T1000 (cell line): ENCODE data around the gene LACRT.
"Not testable (repeated sequence)": the region's sequence is repeated elsewhere in the genome, so short reads cannot be mapped to it uniquely, and the experiment has no call there.

ENCODE experiments used
- DNase-seq: peaks from one replicate; lab custom pipeline; 2025; ENCODE audit warnings: mixed read lengths; lab: John Stamatoyannopoulos, UW

Gene LACRT, protein sequence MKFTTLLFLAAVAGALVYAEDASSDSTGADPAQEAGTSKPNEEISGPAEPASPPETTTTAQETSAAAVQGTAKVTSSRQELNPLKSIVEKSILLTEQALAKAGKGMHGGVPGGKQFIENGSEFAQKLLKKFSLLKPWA

DNA sequence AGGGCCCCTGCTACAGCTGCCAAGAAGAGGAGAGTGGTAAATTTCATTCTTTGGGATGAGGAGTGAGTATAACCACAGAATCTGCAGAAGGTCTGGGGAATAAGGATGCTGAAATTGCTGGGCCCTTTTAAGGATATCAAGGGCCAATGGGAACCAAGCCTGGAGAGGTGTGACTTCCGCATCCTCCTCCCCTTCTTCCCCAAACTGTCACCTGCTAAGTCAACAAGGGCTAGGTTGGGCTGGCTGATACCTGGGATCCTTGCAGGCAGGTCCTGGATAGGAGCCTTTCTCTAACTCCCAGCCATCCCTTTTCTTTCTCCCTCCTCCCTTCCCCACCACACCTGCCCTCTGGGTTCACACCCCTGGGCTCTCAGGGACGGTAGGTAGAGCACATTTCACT is at the start of gene LACRT:
Gene LACRT (minus strand): TSS at position 101 of the 400 bp plus-strand sequence. CDS start 54 bp downstream, at position 47.
- no peak for DNase-seq

DNA sequence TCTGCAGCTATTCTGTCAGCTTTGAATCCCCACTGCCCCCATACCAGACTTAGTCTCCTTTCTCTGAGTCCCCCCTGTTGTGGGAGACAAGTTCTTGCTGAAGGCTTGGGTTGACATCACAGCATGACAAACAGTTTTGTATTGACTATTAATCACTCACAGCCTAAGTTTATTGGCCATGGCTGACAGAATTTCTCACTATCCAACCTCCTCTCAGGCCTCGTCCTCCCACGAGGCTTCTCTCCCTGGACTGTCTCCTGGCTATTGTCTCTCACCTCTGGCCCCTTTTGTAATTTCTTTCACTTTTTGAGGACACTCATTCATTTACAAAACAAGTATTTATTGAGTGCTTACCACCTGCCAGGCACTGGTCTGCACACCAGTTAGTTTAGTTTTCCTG is 48.7 kb upstream of the LACRT start:
- DNase-seq = no peak

DNA sequence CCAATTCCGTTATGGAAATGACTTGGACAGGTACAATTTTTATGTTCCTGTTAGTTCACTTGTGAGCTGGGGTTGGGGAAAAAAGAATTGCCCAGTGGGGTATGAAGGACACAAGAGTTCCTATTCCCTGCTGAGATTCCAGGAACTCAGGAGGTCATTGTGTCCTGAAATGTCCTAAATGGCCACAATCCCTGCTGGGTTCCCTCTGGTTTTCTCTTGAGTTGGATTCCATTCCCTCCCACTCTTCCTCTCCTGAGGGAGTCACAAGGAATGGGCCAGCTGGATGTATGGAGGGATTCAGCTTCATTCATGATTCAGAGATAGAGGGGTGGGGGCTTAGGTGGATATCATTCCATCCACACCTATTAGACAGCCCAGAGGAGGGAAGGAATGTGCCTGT is 48.0 kb upstream of the LACRT start:
- no peak for DNase-seq

DNA sequence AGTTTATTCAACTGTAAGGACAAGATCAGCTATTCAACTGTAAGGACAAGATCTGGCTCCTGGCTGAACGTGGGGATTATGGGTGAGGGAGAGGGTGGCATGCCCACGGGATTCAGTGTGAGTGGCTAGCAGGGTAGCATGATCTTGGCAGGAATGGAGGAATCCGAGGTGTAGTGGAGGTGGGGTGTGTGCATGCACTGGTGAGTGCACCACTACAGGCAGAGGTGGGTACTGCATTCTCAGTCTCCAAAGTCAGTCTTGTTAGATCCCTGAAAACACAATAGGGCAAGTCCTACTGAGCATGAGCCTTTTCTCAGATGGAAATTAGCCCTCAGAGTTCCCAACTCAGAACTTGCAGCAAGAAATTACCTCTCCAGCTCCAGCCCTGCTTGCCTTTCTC is 45.7 kb upstream of the LACRT start:
- DNase-seq = no peak

DNA sequence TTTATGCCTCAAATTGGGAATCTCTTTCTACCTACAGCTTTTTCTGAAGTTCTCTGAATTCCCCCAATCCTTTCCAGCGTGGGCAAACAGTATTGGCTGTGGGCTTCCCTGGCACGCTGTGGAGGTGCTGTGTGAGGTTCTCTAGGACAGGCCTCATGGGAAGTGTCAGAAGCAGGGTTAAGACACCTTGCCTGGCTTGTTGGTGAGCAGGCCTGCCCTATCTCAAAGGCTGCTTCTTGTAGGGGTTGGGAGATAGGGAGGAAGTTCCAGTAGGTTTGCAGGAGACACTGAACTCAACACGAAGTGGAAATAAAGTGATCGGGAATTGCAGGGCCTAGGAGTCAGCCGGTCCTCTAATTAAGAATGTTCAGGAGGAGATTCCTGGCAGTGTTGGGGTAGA is 43.4 kb upstream of the LACRT start:
- DNase-seq = no peak

DNA sequence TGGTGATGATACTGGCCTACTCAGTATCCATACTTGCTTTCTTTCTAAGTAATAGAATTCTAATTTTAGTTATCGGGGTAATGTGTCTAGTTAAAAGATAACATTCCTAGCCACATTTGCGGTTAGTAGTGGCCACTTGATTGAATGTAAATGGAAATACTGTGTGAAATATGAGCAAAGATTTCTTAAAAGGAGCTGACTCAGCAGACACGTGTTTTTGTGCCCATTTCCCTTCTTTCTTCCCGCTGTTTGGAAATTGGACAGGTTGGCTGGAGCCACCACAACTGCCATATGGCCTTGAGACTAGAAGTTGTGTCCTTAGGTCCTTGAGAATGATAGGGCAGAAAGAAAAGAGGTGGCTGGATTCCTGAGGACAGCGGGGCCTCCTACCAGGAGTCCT is 33.2 kb upstream of the LACRT start:
- DNase-seq = no peak

DNA sequence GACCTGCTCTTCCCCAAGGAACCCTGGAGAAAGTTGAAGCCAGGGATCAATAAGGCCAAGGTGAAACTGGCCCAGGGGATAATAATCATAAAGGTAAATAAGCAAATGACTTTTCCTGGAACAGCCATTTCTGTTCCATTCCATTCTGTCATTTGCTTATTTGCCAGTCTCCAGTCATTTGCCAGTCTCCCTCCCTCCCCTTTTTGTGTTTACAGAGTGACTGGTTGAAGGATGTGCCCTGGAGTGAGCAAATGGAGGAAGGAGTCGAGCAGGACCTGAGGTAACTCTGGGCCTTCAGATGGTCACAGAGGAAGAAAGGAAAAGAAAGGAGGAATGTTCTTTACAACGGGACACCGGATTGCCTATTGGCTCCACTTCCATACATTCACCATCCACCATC is 31.3 kb upstream of the LACRT start:
- no peak for DNase-seq

DNA sequence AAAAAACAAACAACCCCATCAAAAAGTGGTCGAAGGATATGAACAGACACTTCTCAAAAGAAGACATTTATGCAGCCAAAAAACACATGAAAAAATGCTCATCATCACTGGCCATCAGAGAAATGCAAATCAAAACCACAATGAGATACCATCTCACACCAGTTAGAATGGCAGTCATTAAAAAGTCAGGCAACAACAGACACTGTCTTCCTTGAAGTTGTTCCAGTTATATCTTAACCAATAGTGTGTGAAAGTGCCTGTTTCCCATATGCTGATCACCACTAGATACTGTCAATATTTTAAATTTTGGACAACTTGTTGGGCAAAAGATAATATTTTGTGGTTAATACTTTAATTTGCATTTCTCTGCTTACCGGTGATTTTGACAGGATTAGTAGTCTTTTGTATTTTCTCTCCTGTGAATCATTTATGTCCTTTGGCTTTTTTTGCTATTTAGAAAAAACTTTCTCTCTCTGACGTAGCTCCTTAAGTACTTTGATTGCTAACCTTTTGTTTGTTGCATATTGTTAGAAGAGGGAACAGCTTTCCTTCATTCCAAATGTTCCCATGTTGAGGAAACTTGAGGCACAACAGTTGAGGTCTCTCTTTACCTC is 30.4 kb upstream of the LACRT start:
- not testable (repeated sequence) for DNase-seq

DNA sequence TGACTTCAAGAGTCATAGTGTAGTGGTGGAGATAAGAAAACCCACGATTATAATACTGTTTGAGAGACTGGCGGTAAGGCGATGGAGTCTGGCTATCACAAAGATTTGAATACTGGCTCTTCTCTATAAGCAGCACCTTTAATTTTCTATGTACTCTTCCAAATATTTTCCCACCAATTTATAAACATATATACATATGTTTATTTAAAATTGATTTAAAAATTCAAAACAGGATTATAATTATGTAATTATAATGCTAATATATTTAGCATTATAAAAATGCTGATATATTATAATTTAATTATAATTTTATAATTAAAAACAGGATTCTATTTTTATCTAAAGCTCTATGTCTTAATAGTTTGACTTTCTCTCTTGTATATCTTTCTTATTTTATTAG is 28.9 kb upstream of the LACRT start:
- no peak for DNase-seq

DNA sequence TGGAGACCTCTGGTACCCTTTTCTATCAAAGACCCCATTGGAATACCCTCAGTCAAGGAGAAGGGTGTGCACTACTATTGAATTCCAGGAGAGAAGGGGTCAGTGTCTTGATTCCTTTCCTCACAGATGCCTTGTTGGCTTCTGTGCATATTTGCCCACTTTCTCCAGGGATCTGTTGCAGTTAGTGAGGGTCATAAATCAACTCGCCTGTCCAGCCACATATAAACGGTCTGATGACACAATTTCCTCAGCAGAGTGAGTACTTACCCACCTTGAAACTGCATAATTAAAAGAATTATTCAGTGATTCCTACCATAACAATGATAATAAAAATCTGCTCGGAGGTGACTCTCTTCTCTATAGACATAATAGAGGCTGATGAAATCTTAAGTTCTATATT is 27.3 kb upstream of the LACRT start:
- DNase-seq = no peak

DNA sequence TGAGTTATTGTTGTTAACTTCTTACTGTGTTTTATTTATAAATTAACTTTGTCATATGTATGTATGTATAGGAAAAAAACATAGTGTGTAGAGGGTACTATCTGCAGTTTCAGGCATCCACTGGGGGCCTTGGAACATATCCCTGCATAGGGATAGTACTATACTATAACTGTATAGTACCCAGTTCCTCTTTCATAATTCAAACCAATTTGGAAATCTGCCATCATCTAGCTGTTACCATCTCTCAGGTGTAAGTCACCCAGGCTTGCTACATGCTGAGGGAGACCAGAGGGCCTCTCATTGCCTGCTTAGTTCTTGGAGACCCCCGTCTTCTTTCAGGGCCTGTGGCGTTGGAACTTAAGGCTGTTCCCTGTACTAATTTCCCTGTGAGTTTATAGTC is 26.4 kb upstream of the LACRT start:
- no peak for DNase-seq

DNA sequence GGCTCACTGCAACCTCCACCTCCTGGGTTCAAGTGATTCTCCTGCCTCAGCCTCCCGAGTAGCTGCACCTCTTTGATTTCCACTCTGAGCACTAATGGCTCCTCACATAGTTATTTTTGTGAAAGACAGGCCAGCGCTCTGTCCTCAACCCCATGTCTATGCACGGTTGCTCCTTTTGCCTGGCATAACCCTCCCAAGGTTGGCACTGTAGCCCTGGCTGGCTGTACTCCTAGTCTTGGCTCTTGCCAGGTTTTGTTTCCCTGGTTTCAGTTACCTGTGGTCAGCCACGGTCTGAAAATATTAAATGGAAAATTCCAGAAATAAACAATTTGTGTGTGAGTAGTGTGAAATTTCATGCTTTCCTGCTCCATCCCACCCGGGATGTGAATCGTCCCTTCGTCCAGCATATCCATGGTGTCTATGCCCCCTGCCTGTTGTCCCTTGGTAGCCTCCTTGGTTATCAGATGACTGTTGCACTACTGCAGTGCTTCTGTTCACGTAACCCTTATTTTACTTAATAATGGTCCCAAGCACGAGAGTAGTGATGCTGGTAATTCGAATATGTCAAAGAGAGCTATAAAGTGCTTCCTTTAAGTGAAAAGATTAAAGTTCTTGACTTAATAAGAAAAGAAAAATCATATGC is 25.7 kb upstream of the LACRT start:
- no peak for DNase-seq

DNA sequence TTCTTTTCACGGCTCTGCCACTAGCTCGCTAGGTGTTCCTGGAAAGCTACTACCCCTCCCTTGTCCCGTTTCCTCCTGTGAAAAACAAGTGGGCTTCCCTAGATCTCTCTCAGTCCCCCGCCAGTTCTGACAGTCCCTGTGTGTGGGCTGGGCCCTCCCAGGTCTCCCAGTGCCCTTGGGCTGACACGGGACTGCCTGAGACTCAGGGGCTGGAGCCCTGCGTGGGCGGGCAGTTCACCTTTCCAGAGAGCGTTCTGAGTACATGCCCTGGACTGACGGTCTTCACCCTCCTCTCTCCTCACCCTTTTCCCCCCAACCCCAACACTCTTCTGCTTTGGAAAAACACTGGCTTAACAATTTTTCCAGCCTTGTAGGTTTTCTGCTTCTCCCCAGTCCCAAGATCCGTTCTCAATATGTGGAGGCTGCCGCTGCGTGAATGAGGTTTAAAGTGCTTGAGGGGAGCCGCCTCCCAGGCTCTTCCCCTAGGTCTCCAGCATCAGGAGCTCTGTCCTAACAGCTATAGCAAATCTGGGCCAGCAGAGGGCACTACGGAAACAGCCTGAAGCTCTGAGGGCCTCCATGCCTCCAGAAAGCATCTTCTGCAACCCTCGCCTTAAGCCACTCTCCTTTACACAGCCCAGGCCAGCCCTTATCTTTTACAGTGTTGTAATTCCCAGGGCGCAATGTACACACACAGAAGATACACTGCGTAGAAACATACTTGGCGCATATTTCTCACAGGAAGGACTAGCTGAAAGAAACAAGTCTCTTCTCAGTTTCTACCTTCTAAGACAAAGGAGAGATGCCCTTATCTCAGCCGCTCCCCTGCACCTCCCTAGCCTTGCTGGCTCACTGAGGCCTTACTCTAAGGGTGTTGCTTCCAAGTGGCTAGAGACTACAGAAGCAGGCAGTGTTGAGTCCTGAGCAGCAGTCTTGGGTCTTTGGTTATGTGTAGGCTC is 23.9 kb upstream of the LACRT start:
- no peak for DNase-seq

DNA sequence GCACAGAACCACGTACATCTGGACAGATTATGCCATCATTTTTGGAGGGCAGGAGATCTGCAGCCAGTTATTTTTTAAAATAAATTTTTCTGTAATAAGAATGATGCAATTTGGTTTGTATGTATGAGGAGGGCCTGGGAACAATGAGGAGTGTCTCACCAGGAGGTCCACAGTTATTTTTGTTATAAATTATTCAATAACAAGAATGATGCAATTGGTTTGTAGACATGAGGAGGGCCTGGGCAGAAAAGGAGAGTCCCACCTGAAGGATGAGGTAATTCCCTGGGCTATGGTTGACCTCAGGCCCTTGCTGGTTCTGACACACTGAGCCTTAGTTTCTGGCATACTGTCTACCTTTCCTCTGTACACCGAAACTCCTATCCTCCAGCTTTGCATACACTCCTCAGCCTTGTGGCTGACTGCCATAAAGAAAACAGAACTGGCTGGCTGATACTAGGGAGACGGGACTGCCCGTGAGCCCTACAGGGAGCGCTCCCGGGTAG is 22.5 kb upstream of the LACRT start:
- DNase-seq = no peak

DNA sequence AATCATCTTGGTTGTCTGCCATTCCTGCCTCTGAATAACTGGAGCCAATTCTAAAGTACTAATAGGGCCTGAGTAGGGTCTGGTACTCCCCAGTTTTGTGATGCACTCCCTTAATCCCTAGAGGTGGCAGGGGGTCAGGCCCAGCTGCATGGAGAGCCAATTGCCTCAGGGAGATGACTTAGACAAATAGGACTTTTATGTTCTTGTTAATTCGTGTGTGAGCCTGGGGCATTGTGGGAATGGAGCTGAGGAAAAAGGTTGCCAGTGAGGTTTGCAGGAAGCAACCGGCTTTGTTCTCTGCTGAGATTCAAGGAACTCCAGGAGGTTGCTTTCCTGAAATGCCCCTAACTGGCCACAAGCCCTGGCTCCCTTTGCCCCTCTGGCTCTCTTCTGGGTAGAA is 20.2 kb upstream of the LACRT start:
- DNase-seq = no peak

DNA sequence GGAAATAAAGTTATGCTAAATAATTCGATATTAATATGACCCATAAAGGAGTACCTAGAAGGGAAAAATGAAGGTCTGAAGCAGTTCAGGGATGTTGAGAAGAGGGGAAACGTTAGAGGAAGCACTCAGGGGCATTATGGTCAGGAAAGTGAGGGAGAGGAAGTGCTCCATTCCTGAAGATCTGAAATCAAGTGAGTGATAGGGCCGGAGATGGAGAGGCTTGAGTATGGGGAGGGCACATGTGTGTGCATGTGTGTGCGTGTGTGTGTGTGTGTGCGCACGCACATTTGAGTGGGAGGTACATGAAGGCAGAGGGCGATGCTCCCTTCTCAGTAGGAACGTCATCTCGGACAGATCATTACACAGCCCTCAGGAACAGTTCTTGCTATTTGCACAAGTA is 18.3 kb upstream of the LACRT start:
- no peak for DNase-seq

DNA sequence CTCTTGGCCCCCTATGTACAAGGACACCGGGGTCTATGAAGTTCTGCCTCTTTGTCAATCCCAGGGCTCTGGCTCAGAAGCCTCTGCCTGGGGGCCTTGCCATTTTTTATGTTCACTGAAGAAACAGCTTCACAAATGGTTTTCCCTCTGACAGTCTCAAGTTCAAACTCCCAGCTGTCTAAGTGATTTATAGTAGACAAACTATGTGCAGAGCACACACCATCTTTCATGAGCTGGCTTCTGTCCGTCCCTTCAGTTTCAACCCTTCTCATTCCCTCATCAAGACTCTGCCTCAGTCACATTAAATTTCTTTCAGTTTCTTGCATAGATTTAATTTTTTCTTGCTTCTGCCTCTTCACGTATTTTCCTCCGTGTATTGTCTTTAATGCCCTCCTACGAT is 16.2 kb upstream of the LACRT start:
- no peak for DNase-seq

DNA sequence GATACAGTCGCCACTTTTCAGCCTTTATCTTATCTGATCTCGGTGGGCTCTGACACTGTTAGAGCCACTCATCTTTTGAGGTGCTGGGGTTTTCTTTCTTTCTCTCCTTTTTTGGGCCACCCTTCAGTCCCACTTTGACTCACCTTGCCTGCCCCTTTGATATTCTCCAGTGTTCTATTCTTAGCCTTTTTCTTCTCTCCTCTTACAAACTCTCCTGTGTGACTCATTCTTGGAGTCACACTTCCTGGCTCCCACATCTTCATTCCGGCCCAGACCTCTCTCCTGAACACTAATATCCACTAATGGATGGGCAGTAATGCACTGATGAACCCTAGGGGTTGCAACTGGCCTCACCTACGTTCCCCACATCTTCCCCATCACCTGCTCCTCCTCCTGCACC is 15.7 kb upstream of the LACRT start:
- no peak for DNase-seq

DNA sequence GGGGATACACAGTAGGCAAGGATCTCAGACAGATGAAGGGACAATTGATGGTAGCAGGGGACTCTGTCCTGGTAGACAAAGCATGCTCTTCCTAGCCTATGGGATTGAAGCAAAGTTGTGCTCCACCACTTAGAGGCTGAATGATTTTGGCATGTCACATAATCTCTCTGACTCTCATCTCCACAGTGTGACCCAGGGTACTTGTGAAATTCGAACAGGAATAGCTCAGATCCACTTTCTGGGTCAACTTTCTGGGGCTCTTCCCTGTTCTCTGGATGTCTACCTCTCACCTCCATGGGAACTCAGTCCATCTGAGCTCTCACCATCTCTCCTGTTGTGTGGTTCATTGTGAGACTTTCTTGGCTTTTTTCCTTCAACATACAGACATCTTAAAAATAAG is 15.1 kb upstream of the LACRT start:
- DNase-seq = no peak

DNA sequence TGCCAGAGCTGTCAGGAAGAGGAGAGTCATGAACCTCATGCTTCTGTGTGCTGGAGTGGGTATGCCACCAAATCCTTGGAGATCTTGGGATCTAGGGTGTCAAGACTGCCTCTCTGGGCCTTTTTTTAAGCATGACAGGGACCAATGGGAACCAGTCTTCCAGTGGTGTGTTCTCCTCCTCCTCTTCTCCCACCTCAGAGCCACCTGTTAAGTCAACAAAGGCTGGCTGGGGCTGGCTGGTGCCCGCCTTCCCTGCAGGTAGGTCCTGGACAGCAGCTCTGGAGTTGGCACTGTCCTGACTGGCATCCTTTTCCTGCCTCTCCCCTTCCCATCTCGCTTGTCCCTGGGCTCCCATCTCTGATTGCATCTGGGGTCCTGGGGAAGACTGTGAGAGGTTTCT is 13.6 kb upstream of the LACRT start, which contains the start of gene DCD:
Gene DCD (minus strand): TSS at position 101 of the 400 bp plus-strand sequence. CDS start 62 bp downstream, at position 39.
- no peak for DNase-seq

DNA sequence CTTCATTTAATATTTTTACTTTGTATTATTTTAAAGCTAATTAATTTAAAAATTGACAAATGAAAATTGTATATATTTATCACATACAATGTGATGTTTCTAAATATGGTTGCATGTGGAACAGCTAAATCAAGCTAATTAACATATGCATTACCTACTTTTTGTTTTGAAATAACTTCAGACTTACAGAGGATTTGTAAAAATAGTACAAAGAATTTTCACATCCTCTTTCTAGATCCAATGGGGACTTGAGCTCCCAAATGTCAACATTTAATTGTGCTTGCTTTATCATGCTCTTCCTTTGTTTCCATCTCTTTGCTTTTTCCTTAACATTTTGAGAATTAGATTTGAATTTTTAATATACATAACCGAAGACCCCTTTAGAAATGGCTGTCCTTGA is 6.9 kb upstream of the LACRT start:
- no peak for DNase-seq

DNA sequence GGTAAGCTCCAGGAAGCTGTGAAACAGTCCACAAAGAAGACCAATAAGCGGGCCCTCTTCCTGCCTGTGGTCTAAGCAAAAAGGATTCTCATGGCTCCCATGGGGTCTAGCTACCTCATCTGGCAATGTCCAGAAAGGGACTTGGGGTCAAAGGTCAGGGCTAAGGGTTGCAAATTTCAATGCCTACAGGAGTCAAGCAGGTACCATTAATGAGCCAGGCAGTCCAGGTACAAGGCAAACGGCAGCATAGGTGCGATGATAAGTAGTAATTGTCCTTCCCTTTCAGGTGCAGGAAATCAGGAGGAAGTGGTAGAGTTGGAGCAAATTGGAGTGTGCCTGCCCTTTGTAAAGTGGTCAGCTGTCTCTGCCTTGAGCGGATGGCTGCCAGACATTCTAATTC is 6.4 kb upstream of the LACRT start:
- DNase-seq = no peak
